ENCODE results near the gene RNPEP. TPM values are rescaled to one million over a fixed set of nuclear protein-coding genes. Genes with fewer than 3 reads are reported as not detected.

Gene RNPEP
- total and polyA plus RNA-seq, 2 of the 13 experiments (the other 11 are each of a cell fraction or from before 2014, with no cell fraction given) = 20.6 to 38.4 TPM

DNA sequence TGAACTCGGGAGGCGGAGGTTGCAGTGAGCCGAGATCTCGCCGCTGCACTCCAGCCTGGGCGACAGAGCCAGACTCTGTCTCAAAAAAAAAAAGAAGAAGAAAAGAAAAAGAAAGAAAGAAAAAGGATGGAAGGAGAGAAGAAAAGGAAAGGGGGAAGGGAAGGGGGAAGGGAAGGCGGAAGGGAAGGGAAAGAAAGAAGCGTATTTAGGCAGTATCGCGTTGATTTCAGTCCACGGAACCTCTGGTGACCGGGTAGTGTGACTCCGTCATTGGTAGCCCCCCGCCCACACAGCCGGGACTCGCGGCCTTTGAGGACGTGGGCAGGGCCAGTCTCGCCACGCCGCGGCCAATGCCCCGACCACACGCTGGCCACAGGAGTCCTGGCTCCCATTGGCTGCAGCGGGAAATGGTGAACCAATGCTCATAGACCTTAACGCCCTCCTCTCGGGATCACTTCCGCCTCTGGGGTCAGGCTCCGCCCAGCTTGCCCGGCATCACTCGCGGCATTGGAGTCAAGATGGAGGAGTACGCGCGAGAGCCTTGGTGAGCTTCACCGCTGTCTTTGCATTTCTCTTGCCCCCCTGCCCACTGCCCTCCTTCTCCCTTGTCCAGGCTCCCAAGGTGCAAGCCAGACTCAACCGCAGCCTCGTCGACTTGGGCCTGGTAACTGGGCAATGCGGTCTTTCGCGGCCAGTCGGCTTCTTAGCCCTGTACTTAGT, 27.3 kb upstream of the RNPEP start, which contains the start of gene TIMM17A (continued):
- TF ChIP-seq FOXP4 (CRISPR knock-in tag; IDR thresholded peaks at IDR 0.05) = peak; percentile 61; the same call in 1 of the 2 replicates
- 0 out of 2 replicates have a peak, but pooled peaks have one; percentile 59 for TF ChIP-seq ZNF235 (CRISPR knock-in tag; IDR thresholded peaks at IDR 0.05; ENCODE audit: borderline replicate concordance)
- TF ChIP-seq ZNF225 (CRISPR knock-in tag; IDR thresholded peaks at IDR 0.05) = 0 out of 2 replicates have a peak, but pooled peaks have one; percentile 34
- 0 out of 2 replicates have a peak, but pooled peaks have one; percentile 13 for TF ChIP-seq ZKSCAN8 (CRISPR knock-in tag; IDR thresholded peaks at IDR 0.05; ENCODE audit: borderline replicate concordance)
- TF ChIP-seq FOXO1 (CRISPR knock-in tag; IDR thresholded peaks at IDR 0.05) = peak; percentile 12; the same call in 1 of the 2 replicates
- TF ChIP-seq NAIF1 (CRISPR knock-in tag; IDR thresholded peaks at IDR 0.05; ENCODE audit: borderline replicate concordance) = no peak
- TF ChIP-seq ZNF10 (CRISPR knock-in tag; IDR thresholded peaks at IDR 0.05; ENCODE audit: borderline replicate concordance, low read depth) = no peak
- TF ChIP-seq, protein P1, sequence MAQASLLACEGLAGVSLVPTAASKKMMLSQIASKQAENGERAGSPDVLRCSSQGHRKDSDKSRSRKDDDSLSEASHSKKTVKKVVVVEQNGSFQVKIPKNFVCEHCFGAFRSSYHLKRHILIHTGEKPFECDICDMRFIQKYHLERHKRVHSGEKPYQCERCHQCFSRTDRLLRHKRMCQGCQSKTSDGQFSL (CRISPR knock-in tag; IDR thresholded peaks at IDR 0.05) = no peak
- 0 out of 2 replicates have a peak, but pooled peaks have one; percentile 39 for TF ChIP-seq REL (CRISPR knock-in tag; conservative IDR thresholded peaks at IDR 0.05)
- TF ChIP-seq ZNF776 (CRISPR knock-in tag; IDR thresholded peaks at IDR 0.05) = 0 out of 2 replicates have a peak, but pooled peaks have one; percentile 70
- TF ChIP-seq RFXAP (CRISPR knock-in tag; IDR thresholded peaks at IDR 0.05; ENCODE audit: borderline replicate concordance) = peak; percentile 89
- TF ChIP-seq ZC3H13 (CRISPR knock-in tag; IDR thresholded peaks at IDR 0.05) = no peak
- TF ChIP-seq ZNF333 (CRISPR knock-in tag; IDR thresholded peaks at IDR 0.05; ENCODE audit: borderline replicate concordance) = peak; percentile 57; the same call in 1 of the 2 replicates
- peak; percentile 49 for TF ChIP-seq UBTF (CRISPR knock-in tag; IDR thresholded peaks at IDR 0.05)
- 0 out of 2 replicates have a peak, but pooled peaks have one; percentile 49 for TF ChIP-seq NCOA1 (CRISPR knock-in tag; IDR thresholded peaks at IDR 0.05)
- TF ChIP-seq EHMT2 (IDR thresholded peaks at IDR 0.05; ENCODE audit: borderline replicate concordance, low read depth, low read length) = no peak
- TF ChIP-seq CEBPB (IDR thresholded peaks at IDR 0.05; ENCODE audit: borderline replicate concordance, low read depth, low read length) = no peak
- peak; percentile 68; the same call in 1 of the 2 replicates for TF ChIP-seq SMAD1 (CRISPR knock-in tag; IDR thresholded peaks at IDR 0.05; ENCODE audit: borderline replicate concordance, low read depth)
- 0 out of 2 replicates have a peak, but pooled peaks have one; percentile 82 for TF ChIP-seq ZNF598 (CRISPR knock-in tag; IDR thresholded peaks at IDR 0.05; ENCODE audit: borderline replicate concordance)

All from HepG2 (cell line).